ENCODE measurements around the gene DDX54.

Gene DDX54

DNA sequence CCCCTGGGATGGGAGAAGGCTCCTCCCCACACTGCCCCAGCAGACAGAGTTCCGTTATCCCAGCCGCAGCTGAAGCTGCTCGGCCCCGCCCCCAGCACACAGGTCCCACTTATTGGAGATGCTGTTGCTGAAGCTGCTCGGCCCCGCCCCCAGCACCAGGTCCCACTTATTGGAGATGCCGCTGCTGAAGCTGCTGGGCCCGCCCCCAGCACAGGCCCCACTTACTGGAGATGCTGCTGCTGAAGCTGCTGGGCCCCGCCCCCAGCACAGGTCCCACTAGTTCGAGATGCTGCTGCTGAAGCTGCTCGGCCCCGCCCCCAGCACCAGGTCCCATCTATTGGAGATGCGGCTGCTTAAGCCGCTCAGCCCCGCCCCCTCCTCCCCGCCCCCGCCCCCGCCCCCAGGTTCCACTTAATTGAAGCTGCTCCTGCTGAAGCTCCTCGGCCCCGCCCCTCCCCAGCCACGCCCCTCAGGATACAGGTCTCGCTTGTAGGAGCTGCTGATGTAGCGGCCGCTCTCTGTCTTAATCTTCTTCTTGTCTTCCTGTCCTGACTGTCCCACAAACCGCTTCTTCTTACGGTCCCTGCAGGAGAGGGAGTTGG, 23.8 kb downstream of the DDX54 start:
- Histone ChIP-seq H3K79me2 (ENCODE audit: insufficient read depth, low read length) (no peaks in the 10 kb centered on the region), H3K4me2 (ENCODE audit: low read depth, low read length, poor library complexity, severe bottlenecking) (no peak overlapping the region), H3K4me1 (ENCODE audit: insufficient read depth, low read length, poor library complexity, severe bottlenecking) (no peaks in the 10 kb centered on the region), H3K4me3 (ENCODE audit: low read length, poor library complexity, severe bottlenecking) (no peak overlapping the region), H3K9me2 (replicated peaks; ENCODE audit: low read depth, low read length) (no peaks in the 10 kb centered on the region), H4K20me1 (ENCODE audit: insufficient read depth, low read length, poor library complexity, severe bottlenecking) (no peaks in the 10 kb centered on the region), H2AFZ (ENCODE audit: low read length) (no peak overlapping the region), H3K9ac (ENCODE audit: low read depth, low read length, poor library complexity, severe bottlenecking) (no peak overlapping the region), H3K9me3 (ENCODE audit: insufficient read depth, low read depth, low read length) (no peaks in the 10 kb centered on the region), H3K36me3 (ENCODE audit: insufficient read depth, low read length) (peaks cover 77% of the 10 kb centered on the region; the same call in 1 of the 2 replicates), H3K27me3 (ENCODE audit: insufficient read depth, low read length, poor library complexity, severe bottlenecking) (no peaks in the 10 kb centered on the region), H3F3A (ENCODE audit: low read depth) (no peaks in the 10 kb centered on the region)
- no peak for TF ChIP-seq EZH2phosphoT487 (IDR thresholded peaks at IDR 0.05; ENCODE audit: borderline replicate concordance)
- TF ChIP-seq, protein P1, sequence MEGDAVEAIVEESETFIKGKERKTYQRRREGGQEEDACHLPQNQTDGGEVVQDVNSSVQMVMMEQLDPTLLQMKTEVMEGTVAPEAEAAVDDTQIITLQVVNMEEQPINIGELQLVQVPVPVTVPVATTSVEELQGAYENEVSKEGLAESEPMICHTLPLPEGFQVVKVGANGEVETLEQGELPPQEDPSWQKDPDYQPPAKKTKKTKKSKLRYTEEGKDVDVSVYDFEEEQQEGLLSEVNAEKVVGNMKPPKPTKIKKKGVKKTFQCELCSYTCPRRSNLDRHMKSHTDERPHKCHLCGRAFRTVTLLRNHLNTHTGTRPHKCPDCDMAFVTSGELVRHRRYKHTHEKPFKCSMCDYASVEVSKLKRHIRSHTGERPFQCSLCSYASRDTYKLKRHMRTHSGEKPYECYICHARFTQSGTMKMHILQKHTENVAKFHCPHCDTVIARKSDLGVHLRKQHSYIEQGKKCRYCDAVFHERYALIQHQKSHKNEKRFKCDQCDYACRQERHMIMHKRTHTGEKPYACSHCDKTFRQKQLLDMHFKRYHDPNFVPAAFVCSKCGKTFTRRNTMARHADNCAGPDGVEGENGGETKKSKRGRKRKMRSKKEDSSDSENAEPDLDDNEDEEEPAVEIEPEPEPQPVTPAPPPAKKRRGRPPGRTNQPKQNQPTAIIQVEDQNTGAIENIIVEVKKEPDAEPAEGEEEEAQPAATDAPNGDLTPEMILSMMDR (conservative IDR thresholded peaks at IDR 0.05; ENCODE audit: low read length) = no peak

DNA sequence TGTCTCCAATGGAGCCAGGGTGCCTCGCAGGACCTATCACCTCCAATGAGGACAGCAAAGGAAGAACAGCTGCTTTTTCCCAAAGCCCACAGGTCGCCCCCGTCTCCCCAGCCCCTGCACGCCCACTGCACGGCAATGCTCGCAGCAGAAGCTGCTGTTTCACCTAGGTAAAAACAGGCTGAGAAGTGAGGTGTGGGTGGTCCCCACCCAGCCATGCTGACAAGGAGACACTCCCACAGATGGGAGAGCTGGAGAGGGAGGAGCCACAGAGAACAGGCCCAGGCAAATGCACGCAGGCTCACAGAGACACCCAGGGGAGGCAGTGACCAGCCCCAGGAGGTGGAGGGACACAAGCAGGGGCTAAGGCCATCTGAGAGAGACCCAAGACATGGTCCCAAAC, 25.3 kb downstream of the DDX54 start:
- no peaks in the 10 kb centered on the region for H3F3A ChIP-seq (ENCODE audit: low read depth)
- no peaks in the 10 kb centered on the region for H3K79me2 ChIP-seq (ENCODE audit: insufficient read depth, low read length)
- H3K4me2 ChIP-seq (ENCODE audit: low read depth, low read length, poor library complexity, severe bottlenecking) = no peak overlapping the region
- peaks cover 61% of the 10 kb centered on the region; the same call in 1 of the 2 replicates for H3K36me3 ChIP-seq (ENCODE audit: insufficient read depth, low read length)
- no peaks in the 10 kb centered on the region for H3K9me3 ChIP-seq (ENCODE audit: insufficient read depth, low read depth, low read length)
- no peak overlapping the region for H2AFZ ChIP-seq (ENCODE audit: low read length)
- H3K9me2 ChIP-seq (replicated peaks; ENCODE audit: low read depth, low read length) = no peaks in the 10 kb centered on the region
- no peak for TF ChIP-seq EZH2phosphoT487 (IDR thresholded peaks at IDR 0.05; ENCODE audit: borderline replicate concordance)
- TF ChIP-seq, protein P1 (conservative IDR thresholded peaks at IDR 0.05; ENCODE audit: low read length) = no peak
- H3K27me3 ChIP-seq (ENCODE audit: insufficient read depth, low read length, poor library complexity, severe bottlenecking) = no peaks in the 10 kb centered on the region
- H3K9ac ChIP-seq (ENCODE audit: low read depth, low read length, poor library complexity, severe bottlenecking) = no peak overlapping the region
- no peaks in the 10 kb centered on the region for H3K4me1 ChIP-seq (ENCODE audit: insufficient read depth, low read length, poor library complexity, severe bottlenecking)
- H4K20me1 ChIP-seq (ENCODE audit: insufficient read depth, low read length, poor library complexity, severe bottlenecking) = no peaks in the 10 kb centered on the region
- H3K4me3 ChIP-seq (ENCODE audit: low read length, poor library complexity, severe bottlenecking) = no peak overlapping the region

DNA sequence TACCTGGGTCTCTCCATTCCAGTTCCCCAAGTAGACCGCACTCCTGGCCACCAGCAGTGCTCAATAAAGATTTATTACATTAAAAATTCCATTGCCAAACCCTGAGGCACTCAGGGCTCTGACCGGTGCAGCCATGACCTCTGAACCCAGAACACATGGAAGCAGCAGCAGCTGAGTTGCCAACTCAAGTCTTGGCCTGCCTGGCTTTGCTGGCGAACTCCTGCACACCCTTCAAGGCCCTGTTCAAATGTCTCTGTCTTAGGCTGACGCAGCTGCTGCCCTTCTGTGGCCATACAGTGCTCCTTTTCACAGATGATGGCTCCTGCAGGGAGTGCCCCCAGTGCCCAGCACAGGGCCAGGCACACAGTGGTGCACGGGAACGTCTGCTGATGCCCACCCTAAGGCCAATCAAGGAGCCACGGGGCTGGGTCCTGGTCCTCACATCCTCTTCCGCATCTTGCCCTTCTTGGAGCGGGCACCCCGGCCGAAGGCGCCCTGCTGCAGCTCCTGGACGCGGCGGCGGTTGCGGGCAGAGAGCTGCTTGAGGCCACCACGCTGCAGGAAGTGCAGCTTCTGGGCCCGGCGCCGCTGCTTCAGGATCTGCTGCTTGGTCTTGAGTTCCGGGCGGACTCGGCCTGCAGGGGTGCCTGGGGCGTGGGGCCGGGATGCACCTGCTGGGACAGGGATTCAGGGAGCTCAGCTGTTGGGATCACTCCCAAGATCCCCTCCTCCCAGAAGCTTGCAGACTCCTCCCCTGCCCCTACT, 26.7 kb downstream of the DDX54 start:
- Histone ChIP-seq H3K9me3 (ENCODE audit: insufficient read depth, low read depth, low read length) (no peaks in the 10 kb centered on the region), H3F3A (ENCODE audit: low read depth) (no peaks in the 10 kb centered on the region), H3K4me1 (ENCODE audit: insufficient read depth, low read length, poor library complexity, severe bottlenecking) (no peaks in the 10 kb centered on the region), H3K4me2 (ENCODE audit: low read depth, low read length, poor library complexity, severe bottlenecking) (no peak overlapping the region), H4K20me1 (ENCODE audit: insufficient read depth, low read length, poor library complexity, severe bottlenecking) (no peaks in the 10 kb centered on the region), H3K4me3 (ENCODE audit: low read length, poor library complexity, severe bottlenecking) (no peak overlapping the region), H3K9ac (ENCODE audit: low read depth, low read length, poor library complexity, severe bottlenecking) (no peak overlapping the region), H3K36me3 (ENCODE audit: insufficient read depth, low read length) (peaks cover 52% of the 10 kb centered on the region; the same call in 1 of the 2 replicates), H2AFZ (ENCODE audit: low read length) (no peak overlapping the region), H3K27me3 (ENCODE audit: insufficient read depth, low read length, poor library complexity, severe bottlenecking) (no peaks in the 10 kb centered on the region), H3K9me2 (replicated peaks; ENCODE audit: low read depth, low read length) (no peaks in the 10 kb centered on the region), H3K79me2 (ENCODE audit: insufficient read depth, low read length) (no peaks in the 10 kb centered on the region)
- TF ChIP-seq EZH2phosphoT487 (IDR thresholded peaks at IDR 0.05; ENCODE audit: borderline replicate concordance) = no peak
- TF ChIP-seq, protein P1 (conservative IDR thresholded peaks at IDR 0.05; ENCODE audit: low read length) = no peak
